Mucosa of gallbladder (tissue), 1 donor: ENCODE results near the gene KBTBD4. TPM values are rescaled to one million over a fixed set of nuclear protein-coding genes. Genes with fewer than 3 reads are reported as not detected.
A peak's percentile ranks its signal among the peaks of the same experiment; 100 is the strongest.

Experiments used
- DNase-seq: peaks from one replicate; pipeline ENCODE4 v3.0.0-alpha.2; 2020; ENCODE audit warnings: low spot score
- total RNA-seq: library from RNA; stranded (reverse); gene quantifications from one replicate; pipeline ENCODE4 v1.2.1, GENCODE V29; 2021
- donor health status: DM: no; HTN: no; CAD: no.

KBTBD4 gene
- 20.3 TPM for total RNA-seq

- DNase-seq: peak; percentile 89
Measured at GRCh38 chr11:47578524-47579494, at the start of gene KBTBD4, which contains the start of gene NDUFS3. TSS of gene KBTBD4 (minus strand) at chr11:47578970. CDS start at chr11:47578951, 19 bp downstream. TSS of gene NDUFS3 (plus strand) at chr11:47579074. CDS start at chr11:47579092, 18 bp downstream.

GRCh38 chr11:47628026-47628425 is 49.3 kb upstream of the KBTBD4 start:
- no peak for DNase-seq

GRCh38 chr11:47626234-47626633 is 47.5 kb upstream of the KBTBD4 start:
- no peak for DNase-seq

GRCh38 chr11:47620836-47621378 is 42.1 kb upstream of the KBTBD4 start:
- no peak for DNase-seq

- DNase-seq: no peak
Measured at GRCh38 chr11:47617417-47617809, 38.6 kb upstream of the KBTBD4 start.

GRCh38 chr11:47616726-47617416 is 38.1 kb upstream of the KBTBD4 start:
- DNase-seq: peak; percentile 70

- no peak for DNase-seq
Measured at GRCh38 chr11:47615249-47615648, 36.5 kb upstream of the KBTBD4 start.

GRCh38 chr11:47611348-47611794 is 32.6 kb upstream of the KBTBD4 start:
- DNase-seq: no peak

GRCh38 chr11:47609675-47610074 is 30.9 kb upstream of the KBTBD4 start:
- DNase-seq: no peak

- peak; percentile 45 for DNase-seq
Measured at GRCh38 chr11:47607380-47607779, 28.6 kb upstream of the KBTBD4 start.

GRCh38 chr11:47606731-47607130 is 28.0 kb upstream of the KBTBD4 start:
- no peak for DNase-seq

- no peak for DNase-seq
Measured at GRCh38 chr11:47605921-47606320, 27.2 kb upstream of the KBTBD4 start.

- no peak for DNase-seq
Measured at GRCh38 chr11:47603295-47603694, 24.5 kb upstream of the KBTBD4 start.

GRCh38 chr11:47599902-47600301 is 21.1 kb upstream of the KBTBD4 start:
- no peak for DNase-seq

- no peak for DNase-seq
Measured at GRCh38 chr11:47595967-47596366, 17.2 kb upstream of the KBTBD4 start.

- DNase-seq: no peak
Measured at GRCh38 chr11:47595029-47595428, 16.3 kb upstream of the KBTBD4 start.

- no peak for DNase-seq
Measured at GRCh38 chr11:47593934-47594855, 15.4 kb upstream of the KBTBD4 start, which contains the start of gene C1QTNF4. TSS of gene C1QTNF4 (minus strand) at chr11:47594411. CDS start at chr11:47590810, 3,601 bp downstream.

GRCh38 chr11:47593492-47593933 is 14.7 kb upstream of the KBTBD4 start:
- no peak for DNase-seq

- no peak for DNase-seq
Measured at GRCh38 chr11:47592970-47593369, 14.2 kb upstream of the KBTBD4 start.

- DNase-seq: no peak
Measured at GRCh38 chr11:47592251-47592650, 13.5 kb upstream of the KBTBD4 start.

GRCh38 chr11:47591764-47592163 is 13.0 kb upstream of the KBTBD4 start:
- no peak for DNase-seq
